Astrocyte (in vitro differentiated cells and primary cell): Measurements from ENCODE around the gene PLCXD3.

Experiments
- EZH2 ChIP-seq: IDR thresholded peaks from 2 replicates; pipeline ENCODE4 v1.6.1; 2012; ENCODE audit warnings: mild to moderate bottlenecking, low read length, inconsistent platforms; ENCODE audit not compliant: insufficient read depth
- TF ChIP-seq, protein P1 (sequence below): IDR thresholded peaks from 2 replicates; pipeline ENCODE4 v1.5.1; 2011; ENCODE audit warnings: low read depth, mild to moderate bottlenecking, inconsistent platforms, low read length, moderate library complexity; ENCODE audit not compliant: insufficient read depth

DNA sequence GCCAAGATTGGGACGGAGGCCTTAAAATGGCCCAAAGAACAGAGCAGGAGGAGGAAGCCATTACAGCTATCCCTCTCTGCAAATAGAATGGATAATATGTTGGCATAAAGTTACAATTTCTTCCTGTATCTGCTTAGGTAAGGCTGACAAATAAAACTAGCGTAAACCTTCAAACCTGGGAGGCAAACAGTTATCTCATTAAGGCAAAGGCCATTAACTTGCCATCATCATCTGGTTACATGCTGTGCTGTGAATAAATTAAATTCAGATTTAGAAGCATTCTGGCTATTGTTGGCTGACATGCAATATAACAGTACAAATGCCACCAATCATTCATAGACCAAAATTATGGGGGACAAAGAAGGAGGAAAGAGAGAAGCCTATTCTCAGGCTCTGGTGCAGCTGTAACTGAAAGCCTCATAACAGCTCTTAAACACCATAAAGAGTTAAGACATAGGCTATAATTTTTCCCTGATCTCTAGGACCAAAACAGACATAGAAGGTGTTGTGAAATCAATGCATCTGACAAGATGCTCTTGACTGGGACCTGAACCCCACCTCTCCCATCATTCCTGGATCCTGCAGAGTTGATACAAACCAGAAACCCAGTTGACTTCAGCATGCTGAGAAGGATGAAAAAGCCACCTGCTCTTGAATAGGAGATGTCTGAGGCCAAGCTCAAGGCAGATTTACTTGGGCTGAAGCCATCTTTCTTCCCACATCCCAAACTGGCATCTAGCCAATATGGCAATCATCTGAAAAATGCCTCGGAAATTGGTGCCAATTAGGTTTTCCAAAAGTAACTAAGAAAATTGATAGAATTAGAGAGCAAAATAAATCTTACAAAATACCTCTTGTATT lies 62.5 kb downstream of the PLCXD3 start:
- TF ChIP-seq, protein P1, sequence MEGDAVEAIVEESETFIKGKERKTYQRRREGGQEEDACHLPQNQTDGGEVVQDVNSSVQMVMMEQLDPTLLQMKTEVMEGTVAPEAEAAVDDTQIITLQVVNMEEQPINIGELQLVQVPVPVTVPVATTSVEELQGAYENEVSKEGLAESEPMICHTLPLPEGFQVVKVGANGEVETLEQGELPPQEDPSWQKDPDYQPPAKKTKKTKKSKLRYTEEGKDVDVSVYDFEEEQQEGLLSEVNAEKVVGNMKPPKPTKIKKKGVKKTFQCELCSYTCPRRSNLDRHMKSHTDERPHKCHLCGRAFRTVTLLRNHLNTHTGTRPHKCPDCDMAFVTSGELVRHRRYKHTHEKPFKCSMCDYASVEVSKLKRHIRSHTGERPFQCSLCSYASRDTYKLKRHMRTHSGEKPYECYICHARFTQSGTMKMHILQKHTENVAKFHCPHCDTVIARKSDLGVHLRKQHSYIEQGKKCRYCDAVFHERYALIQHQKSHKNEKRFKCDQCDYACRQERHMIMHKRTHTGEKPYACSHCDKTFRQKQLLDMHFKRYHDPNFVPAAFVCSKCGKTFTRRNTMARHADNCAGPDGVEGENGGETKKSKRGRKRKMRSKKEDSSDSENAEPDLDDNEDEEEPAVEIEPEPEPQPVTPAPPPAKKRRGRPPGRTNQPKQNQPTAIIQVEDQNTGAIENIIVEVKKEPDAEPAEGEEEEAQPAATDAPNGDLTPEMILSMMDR, result no peak
- TF ChIP-seq EZH2, result no peak
